HepG2 (cell line): ENCODE results near the gene SLC38A3. TPM values are rescaled to one million over a fixed set of nuclear protein-coding genes. Genes with fewer than 3 reads are reported as not detected.
A peak's percentile ranks its signal among the peaks of the same experiment; 100 is the strongest.

Source experiments
- CBFB ChIP-seq: sonication (generic); formaldehyde crosslinking; IDR thresholded peaks from 2 replicates; pipeline ENCODE4 v1.4.0; 2020; ENCODE audit warnings: missing genetic modification reagents
- KDM1A ChIP-seq: IDR thresholded peaks from 2 replicates; pipeline ENCODE4 v1.6.1; 2016; ENCODE audit warnings: missing compliant biosample characterization
- KMT2A ChIP-seq: sonication (generic); formaldehyde crosslinking; IDR thresholded peaks from 2 replicates; pipeline ENCODE4 v1.4.0; 2020; ENCODE audit warnings: missing genetic modification reagents
- MEIS2 ChIP-seq: sonication (generic); formaldehyde crosslinking; IDR thresholded peaks from 2 replicates; pipeline ENCODE4 v1.9.0; 2021; ENCODE audit warnings: mild to moderate bottlenecking, missing genetic modification reagents
- PAX8 ChIP-seq: sonication (generic); formaldehyde crosslinking; IDR thresholded peaks from 2 replicates; pipeline ENCODE4 v1.8.0; 2022; ENCODE audit warnings: mild to moderate bottlenecking, missing genetic modification reagents, borderline replicate concordance
- YEATS2 ChIP-seq: sonication (generic); formaldehyde crosslinking; IDR thresholded peaks from 2 replicates; pipeline ENCODE4 v1.4.0; 2020; ENCODE audit warnings: missing genetic modification reagents, borderline replicate concordance
- YEATS4 ChIP-seq: sonication (generic); formaldehyde crosslinking; IDR thresholded peaks from 2 replicates; pipeline ENCODE4 v1.4.0; 2020; ENCODE audit warnings: missing genetic modification reagents, borderline replicate concordance
- ZFX ChIP-seq: sonication (generic); formaldehyde crosslinking; IDR thresholded peaks from 2 replicates; pipeline ENCODE4 v1.4.0; 2020; ENCODE audit warnings: mild to moderate bottlenecking, low read depth, missing genetic modification reagents, moderate library complexity
- ZNF143 ChIP-seq: sonication (generic); formaldehyde crosslinking; IDR thresholded peaks from 2 replicates; pipeline ENCODE4 v1.4.0; 2020; ENCODE audit warnings: missing genetic modification reagents
- ZNF225 ChIP-seq: sonication (generic); formaldehyde crosslinking; IDR thresholded peaks from 2 replicates; pipeline ENCODE4 v1.4.0; 2020; ENCODE audit warnings: mild to moderate bottlenecking, missing genetic modification reagents
- ZNF24 ChIP-seq: fragments of 450-650 bp; IDR thresholded peaks from 2 replicates; pipeline ENCODE4 v1.6.1; 2017; ENCODE audit warnings: antibody characterized with exemption, mild to moderate bottlenecking
- polyA plus RNA-seq, 8 experiments: library from polyadenylated mRNA; depleted of rRNA in 3 of 8; stranded (reverse) in 7 of 8; unstranded in 1 of 8; fragments of >200 nt; fragmentation: Illumina TruSeq in 4 of 8; extraction: Trizol in 4 of 8; gene quantifications; 2 replicates each; pipeline versions ENCODE4 v1.2.1 to v1.2.3, GENCODE V29; 2011 to 2016; ENCODE audit warnings: low read depth in 4 of 8, missing spikeins in 1 of 8, mixed read lengths in 1 of 8; ENCODE audit not compliant: insufficient read depth in 1 of 8
- total RNA-seq, 5 experiments: library from RNA; depleted of rRNA; stranded (reverse); fragments of >200 nt; fragmentation: Illumina TruSeq; extraction: Trizol; gene quantifications; 2 replicates each; pipeline ENCODE4 v1.2.3, GENCODE V29; 2016; ENCODE audit warnings: low read depth in 1 of 5
- TF ChIP-seq, protein P1 (sequence below): sonication (generic); formaldehyde crosslinking; IDR thresholded peaks from 2 replicates; pipeline ENCODE4 v1.4.0; 2020; ENCODE audit warnings: missing genetic modification reagents
- TF ChIP-seq, protein P2 (sequence below): IDR thresholded peaks from 2 replicates; pipeline ENCODE4 v1.6.1; 2016; ENCODE audit warnings: missing biosample characterization, missing genetic modification reagents, low read depth
- TF ChIP-seq, protein P3 (sequence below): sonication (generic); formaldehyde crosslinking; IDR thresholded peaks from 2 replicates; pipeline ENCODE4 v1.4.0; 2020; ENCODE audit warnings: missing genetic modification reagents

SLC38A3 gene
- total and polyA plus RNA-seq, 2 of the 13 experiments (the other 11 are each of a cell fraction or from before 2014, with no cell fraction given): 29.8 to 164 TPM

DNA sequence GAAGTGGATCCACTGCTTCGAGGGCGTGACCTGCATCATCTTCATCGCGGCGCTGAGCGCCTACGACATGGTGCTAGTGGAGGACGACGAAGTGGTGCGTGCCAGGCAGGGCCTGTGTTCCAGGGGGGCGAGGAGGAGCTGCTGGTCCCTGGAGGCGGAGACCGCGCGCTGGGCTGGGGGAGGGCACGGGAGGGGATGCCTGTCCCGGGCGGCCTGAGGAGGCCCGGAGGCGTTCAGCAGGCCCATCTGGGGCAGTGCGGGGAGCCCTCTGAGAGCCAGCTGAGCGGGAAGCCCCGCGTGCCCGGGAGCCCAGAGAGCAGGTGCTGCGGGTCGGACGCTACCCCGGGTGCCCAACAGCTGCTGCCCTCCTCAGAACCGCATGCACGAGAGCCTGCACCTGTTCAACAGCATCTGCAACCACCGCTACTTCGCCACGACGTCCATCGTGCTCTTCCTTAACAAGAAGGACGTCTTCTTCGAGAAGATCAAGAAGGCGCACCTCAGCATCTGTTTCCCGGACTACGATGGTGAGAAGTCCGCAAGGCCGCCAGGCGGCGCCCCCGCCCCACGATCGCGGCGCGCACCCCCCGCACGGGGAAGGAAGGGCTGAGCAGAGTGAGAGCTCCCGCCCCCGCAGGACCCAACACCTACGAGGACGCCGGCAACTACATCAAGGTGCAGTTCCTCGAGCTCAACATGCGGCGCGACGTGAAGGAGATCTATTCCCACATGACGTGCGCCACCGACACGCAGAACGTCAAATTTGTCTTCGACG lies 10.8 kb upstream of the SLC38A3 start (continued):
- TF ChIP-seq, protein P1, sequence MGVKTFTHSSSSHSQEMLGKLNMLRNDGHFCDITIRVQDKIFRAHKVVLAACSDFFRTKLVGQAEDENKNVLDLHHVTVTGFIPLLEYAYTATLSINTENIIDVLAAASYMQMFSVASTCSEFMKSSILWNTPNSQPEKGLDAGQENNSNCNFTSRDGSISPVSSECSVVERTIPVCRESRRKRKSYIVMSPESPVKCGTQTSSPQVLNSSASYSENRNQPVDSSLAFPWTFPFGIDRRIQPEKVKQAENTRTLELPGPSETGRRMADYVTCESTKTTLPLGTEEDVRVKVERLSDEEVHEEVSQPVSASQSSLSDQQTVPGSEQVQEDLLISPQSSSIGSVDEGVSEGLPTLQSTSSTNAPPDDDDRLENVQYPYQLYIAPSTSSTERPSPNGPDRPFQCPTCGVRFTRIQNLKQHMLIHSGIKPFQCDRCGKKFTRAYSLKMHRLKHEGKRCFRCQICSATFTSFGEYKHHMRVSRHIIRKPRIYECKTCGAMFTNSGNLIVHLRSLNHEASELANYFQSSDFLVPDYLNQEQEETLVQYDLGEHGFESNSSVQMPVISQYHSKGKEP (CRISPR knock-in tag): 0 out of 2 replicates have a peak, but pooled peaks have one; percentile 36
- TF ChIP-seq CBFB (CRISPR knock-in tag) (peak; percentile 67; the same call in 1 of the 2 replicates), KDM1A (no peak), MEIS2 (CRISPR knock-in tag) (peak; percentile 48; the same call in 1 of the 2 replicates), ZNF24 (0 out of 2 replicates have a peak, but pooled peaks have one; percentile 14), ZFX (CRISPR knock-in tag) (peak; percentile 44), KMT2A (CRISPR knock-in tag) (peak; percentile 62; the same call in 1 of the 2 replicates), ZNF143 (no peak), YEATS2 (0 out of 2 replicates have a peak, but pooled peaks have one; percentile 22), ZNF225 (CRISPR knock-in tag) (0 out of 2 replicates have a peak, but pooled peaks have one; percentile 66), PAX8 (CRISPR knock-in tag) (0 out of 2 replicates have a peak, but pooled peaks have one; percentile 34), YEATS4 (CRISPR knock-in tag) (peak; percentile 39; the same call in 1 of the 2 replicates)
- TF ChIP-seq, protein P2, sequence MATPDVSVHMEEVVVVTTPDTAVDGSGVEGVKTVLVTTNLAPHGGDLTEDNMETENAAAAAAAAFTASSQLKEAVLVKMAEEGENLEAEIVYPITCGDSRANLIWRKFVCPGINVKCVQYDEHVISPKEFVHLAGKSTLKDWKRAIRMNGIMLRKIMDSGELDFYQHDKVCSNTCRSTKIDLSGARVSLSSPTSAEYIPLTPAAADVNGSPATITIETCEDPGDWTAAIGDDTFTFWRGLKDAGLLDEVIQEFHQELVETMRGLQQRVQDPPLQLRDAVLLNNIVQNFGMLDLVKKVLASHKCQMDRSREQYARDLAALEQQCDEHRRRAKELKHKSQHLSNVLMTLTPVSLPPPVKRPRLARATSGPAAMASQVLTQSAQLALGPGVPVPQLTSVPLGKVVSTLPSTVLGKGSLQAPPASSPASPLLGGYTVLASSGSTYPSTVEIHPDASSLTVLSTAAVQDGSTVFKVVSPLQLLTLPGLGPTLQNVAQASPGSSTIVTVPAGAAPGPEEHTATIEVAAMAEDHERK (CRISPR knock-in tag): no peak
- TF ChIP-seq, protein P3, sequence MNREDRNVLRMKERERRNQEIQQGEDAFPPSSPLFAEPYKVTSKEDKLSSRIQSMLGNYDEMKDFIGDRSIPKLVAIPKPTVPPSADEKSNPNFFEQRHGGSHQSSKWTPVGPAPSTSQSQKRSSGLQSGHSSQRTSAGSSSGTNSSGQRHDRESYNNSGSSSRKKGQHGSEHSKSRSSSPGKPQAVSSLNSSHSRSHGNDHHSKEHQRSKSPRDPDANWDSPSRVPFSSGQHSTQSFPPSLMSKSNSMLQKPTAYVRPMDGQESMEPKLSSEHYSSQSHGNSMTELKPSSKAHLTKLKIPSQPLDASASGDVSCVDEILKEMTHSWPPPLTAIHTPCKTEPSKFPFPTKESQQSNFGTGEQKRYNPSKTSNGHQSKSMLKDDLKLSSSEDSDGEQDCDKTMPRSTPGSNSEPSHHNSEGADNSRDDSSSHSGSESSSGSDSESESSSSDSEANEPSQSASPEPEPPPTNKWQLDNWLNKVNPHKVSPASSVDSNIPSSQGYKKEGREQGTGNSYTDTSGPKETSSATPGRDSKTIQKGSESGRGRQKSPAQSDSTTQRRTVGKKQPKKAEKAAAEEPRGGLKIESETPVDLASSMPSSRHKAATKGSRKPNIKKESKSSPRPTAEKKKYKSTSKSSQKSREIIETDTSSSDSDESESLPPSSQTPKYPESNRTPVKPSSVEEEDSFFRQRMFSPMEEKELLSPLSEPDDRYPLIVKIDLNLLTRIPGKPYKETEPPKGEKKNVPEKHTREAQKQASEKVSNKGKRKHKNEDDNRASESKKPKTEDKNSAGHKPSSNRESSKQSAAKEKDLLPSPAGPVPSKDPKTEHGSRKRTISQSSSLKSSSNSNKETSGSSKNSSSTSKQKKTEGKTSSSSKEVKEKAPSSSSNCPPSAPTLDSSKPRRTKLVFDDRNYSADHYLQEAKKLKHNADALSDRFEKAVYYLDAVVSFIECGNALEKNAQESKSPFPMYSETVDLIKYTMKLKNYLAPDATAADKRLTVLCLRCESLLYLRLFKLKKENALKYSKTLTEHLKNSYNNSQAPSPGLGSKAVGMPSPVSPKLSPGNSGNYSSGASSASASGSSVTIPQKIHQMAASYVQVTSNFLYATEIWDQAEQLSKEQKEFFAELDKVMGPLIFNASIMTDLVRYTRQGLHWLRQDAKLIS: no peak
